ENCODE data around the gene RHOH. TPM values are rescaled to one million over a fixed set of nuclear protein-coding genes. Genes with fewer than 3 reads are reported as not detected.
A peak's percentile ranks its signal among the peaks of the same experiment; 100 is the strongest.

The RHOH gene
- total and polyA plus RNA-seq, 10 of the 15 experiments (the other 5 are each of a cell fraction or from before 2014, with no cell fraction given): 46.5 to 120 (median 57.9) TPM

DNA sequence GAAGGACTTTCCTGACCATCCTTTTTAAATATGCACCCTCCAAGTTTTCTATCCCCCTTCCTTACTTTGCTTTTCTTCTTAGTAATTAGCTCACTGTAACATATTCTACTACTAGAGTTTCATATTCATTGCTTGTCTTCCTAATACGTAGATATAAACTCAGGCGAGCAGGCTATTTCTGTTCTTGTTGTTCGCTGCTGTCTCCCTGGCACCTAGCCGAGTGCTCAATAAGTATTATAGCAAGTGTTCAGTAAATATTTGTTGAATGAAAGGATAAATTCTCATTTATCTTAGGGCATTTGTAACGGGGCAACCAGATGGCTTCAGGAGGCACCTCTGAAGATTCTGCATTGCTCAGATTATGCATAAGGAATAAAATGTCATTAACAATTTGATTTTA lies 6.8 kb upstream of the RHOH start:
- H4K20me1 ChIP-seq (ENCODE audit: control insufficient read depth, insufficient read depth): no peaks in the 10 kb centered on the region
- no peaks in the 10 kb centered on the region for H3K9me3 ChIP-seq (replicated peaks; ENCODE audit: control insufficient read depth, insufficient read depth, low read length)
- no TSS peak for BruUV-seq (replicated peaks)
- ChIA-PET CTCF (interaction anchor here (1.0 to 11.5 kb wide), 4 partner anchors 10 to 485 kb away, joined by 3 to 121 read pairs (median 8); no protein-coding TSS in a partner anchor), SMC1A (ENCODE audit: uncharacterized antibody, unreplicated experiment) (interaction anchor here (1.0 to 20.3 kb wide), 9 partner anchors 7 to 127 kb away, joined by 3 to 374 read pairs (median 5); partner anchors contain the start of gene RHOH), RAD21 (ENCODE audit: unreplicated experiment) (interaction anchor here (1.0 to 18.0 kb wide), 9 partner anchors 7 to 270 kb away, joined by 3 to 356 read pairs (median 24); partner anchors contain the start of gene RHOH), POLR2A (interaction anchor here (0.5 to 12.0 kb wide), 6 partner anchors 8 to 121 kb away, joined by 3 to 214 read pairs (median 13); partner anchors contain the start of gene RHOH)
- H3K4me2 ChIP-seq (ENCODE audit: control insufficient read depth, insufficient read depth): peak overlapping the region; percentile 81
- ATAC-seq (peak; percentile 5; the same call in 2 of the 3 replicates), DNase-seq (ENCODE audit: low read depth, low spot score) (no peak), FAIRE-seq (no peak)
- intact Hi-C loops (cut with micrococcal nuclease; ENCODE audit: unreplicated experiment) (loop anchor here (5.0 to 10.0 kb wide), 4 partner anchors 482 to 1145 kb away; no protein-coding TSS in a partner anchor), in situ Hi-C loops (cut with MboI) (loop anchor here (25.0 kb wide), 1 partner anchor 1378 kb away; the partner anchor contains the start of gene TLR1)
- 1% methylated on average over 5 of the region's 5 CpGs for WGBS (ENCODE audit: insufficient coverage, insufficient replicate concordance, low lambda C conversion rate, missing lambda C conversion rate)
- H2AFZ ChIP-seq (ENCODE audit: control insufficient read depth, low read depth, low read length): peak overlapping the region; percentile 19
- peak overlapping the region; percentile 88 for H3K4me3 ChIP-seq
- H3K27me3 ChIP-seq (replicated peaks in 1 of 2; ENCODE audit: control insufficient read depth in 2 of 2, insufficient read depth in 2 of 2, low read length in 1 of 2): no peaks in the 10 kb centered on the region
- H3K9ac ChIP-seq (ENCODE audit: control insufficient read depth, insufficient read depth, low read length): peak overlapping the region; percentile 99
- peak; percentile 25; the same call in 1 of the 2 replicates for TF ChIP-seq STAT3 (IDR thresholded peaks at IDR 0.05; ENCODE audit: low read depth, low read length)
- peak; percentile 18; the same call in 1 of the 2 replicates for TF ChIP-seq MXI1 (IDR thresholded peaks at IDR 0.05; ENCODE audit: low read depth, low read length)
- TF ChIP-seq, protein P1, sequence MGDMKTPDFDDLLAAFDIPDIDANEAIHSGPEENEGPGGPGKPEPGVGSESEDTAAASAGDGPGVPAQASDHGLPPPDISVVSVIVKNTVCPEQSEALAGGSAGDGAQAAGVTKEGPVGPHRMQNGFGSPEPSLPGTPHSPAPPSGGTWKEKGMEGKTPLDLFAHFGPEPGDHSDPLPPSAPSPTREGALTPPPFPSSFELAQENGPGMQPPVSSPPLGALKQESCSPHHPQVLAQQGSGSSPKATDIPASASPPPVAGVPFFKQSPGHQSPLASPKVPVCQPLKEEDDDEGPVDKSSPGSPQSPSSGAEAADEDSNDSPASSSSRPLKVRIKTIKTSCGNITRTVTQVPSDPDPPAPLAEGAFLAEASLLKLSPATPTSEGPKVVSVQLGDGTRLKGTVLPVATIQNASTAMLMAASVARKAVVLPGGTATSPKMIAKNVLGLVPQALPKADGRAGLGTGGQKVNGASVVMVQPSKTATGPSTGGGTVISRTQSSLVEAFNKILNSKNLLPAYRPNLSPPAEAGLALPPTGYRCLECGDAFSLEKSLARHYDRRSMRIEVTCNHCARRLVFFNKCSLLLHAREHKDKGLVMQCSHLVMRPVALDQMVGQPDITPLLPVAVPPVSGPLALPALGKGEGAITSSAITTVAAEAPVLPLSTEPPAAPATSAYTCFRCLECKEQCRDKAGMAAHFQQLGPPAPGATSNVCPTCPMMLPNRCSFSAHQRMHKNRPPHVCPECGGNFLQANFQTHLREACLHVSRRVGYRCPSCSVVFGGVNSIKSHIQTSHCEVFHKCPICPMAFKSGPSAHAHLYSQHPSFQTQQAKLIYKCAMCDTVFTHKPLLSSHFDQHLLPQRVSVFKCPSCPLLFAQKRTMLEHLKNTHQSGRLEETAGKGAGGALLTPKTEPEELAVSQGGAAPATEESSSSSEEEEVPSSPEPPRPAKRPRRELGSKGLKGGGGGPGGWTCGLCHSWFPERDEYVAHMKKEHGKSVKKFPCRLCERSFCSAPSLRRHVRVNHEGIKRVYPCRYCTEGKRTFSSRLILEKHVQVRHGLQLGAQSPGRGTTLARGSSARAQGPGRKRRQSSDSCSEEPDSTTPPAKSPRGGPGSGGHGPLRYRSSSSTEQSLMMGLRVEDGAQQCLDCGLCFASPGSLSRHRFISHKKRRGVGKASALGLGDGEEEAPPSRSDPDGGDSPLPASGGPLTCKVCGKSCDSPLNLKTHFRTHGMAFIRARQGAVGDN (IDR thresholded peaks at IDR 0.05): peak; percentile 39; the same call in 1 of the 2 replicates
- TF ChIP-seq TCF7 (IDR thresholded peaks at IDR 0.05; ENCODE audit: borderline replicate concordance): no peak
- TF ChIP-seq MTA2 (IDR thresholded peaks at IDR 0.05; ENCODE audit: low read depth): 0 out of 2 replicates have a peak, but pooled peaks have one; percentile 29
- TF ChIP-seq YBX1 (IDR thresholded peaks at IDR 0.05): no peak
- TF ChIP-seq ATF7 (IDR thresholded peaks at IDR 0.05; ENCODE audit: low read depth): 0 out of 2 replicates have a peak, but pooled peaks have one; percentile 11
- H3K4me1 ChIP-seq (ENCODE audit: control insufficient read depth, insufficient read depth, low read length): peaks cover 28% of the 10 kb centered on the region
- peak overlapping the region; percentile 92 for H3K27ac ChIP-seq (ENCODE audit: control insufficient read depth, insufficient read depth)
- no peaks in the 10 kb centered on the region for H3K36me3 ChIP-seq (ENCODE audit: control insufficient read depth in 2 of 2, insufficient read depth in 2 of 2, low read length in 1 of 2)
- H3K79me2 ChIP-seq (ENCODE audit: control insufficient read depth, insufficient read depth, low read length): peaks cover 79% of the 10 kb centered on the region

All from GM12878 (cell line).